Measurements from ENCODE around the gene USP17L30. TPM values are rescaled to one million over a fixed set of nuclear protein-coding genes. Genes with fewer than 3 reads are reported as not detected.
"Not testable (repeated sequence)": the region's sequence is repeated elsewhere in the genome, so short reads cannot be mapped to it uniquely, and the experiment has no call there.

The USP17L30 gene
- total and polyA plus RNA-seq, 11 donors, result not detected

GRCh38 chr4:9379881-9380280, 17.0 kb downstream of the USP17L30 start:
- H3K27me3 ChIP-seq; H3K4me3 ChIP-seq; H3K27ac ChIP-seq; H3K4me1 ChIP-seq; DNase-seq; ATAC-seq; H3K36me3 ChIP-seq; H3K9me3 ChIP-seq; intact Hi-C loops (cut with DNase I): not testable (repeated sequence)
- WGBS, 4 donors, result 26 to 50% (median 46%) methylated on average over 1 of the region's 1 CpG

- H3K27me3 ChIP-seq; intact Hi-C loops (cut with DNase I); H3K4me1 ChIP-seq; H3K36me3 ChIP-seq; ATAC-seq; H3K9me3 ChIP-seq; H3K27ac ChIP-seq: not testable (repeated sequence)
- WGBS, 4 donors, result 21 to 31% (median 27%) methylated on average over 5 to 36 of the region's 36 CpGs
- peak overlapping the region; percentile 20 to 65 (median 48) for H3K4me3 ChIP-seq
- peak; percentile 37 to 74 (median 58) for TF ChIP-seq CTCF (IDR thresholded peaks at IDR 0.05)
- peak; percentile 12 to 60 (median 25) for DNase-seq
Measured at GRCh38 chr4:9381012-9381534, 18.1 kb downstream of the USP17L30 start.

GRCh38 chr4:9384126-9384525, 21.2 kb downstream of the USP17L30 start:
- no peak for ATAC-seq
- Histone ChIP-seq H3K27me3 (peaks cover 0 to 2% (median 0%) of the 10 kb centered on the region in 9 donors), H3K4me3 (no peak overlapping the region), H3K27ac (no peak overlapping the region), H3K9me3 (no peaks in the 10 kb centered on the region), H3K36me3 (no peaks in the 10 kb centered on the region), H3K4me1 (no peaks in the 10 kb centered on the region)
- TF ChIP-seq POLR2A (IDR thresholded peaks at IDR 0.05) (no peak), CTCF (IDR thresholded peaks at IDR 0.05) (no peak)
- DNase-seq, result no peak
- 76 to 85% (median 82%) methylated on average over 1 of the region's 1 CpG for WGBS, 4 donors
- intact Hi-C loops (cut with DNase I), result no loop called here

GRCh38 chr4:9389001-9389400, 26.1 kb downstream of the USP17L30 start:
- H3K27ac ChIP-seq; H3K4me3 ChIP-seq; ATAC-seq; H3K4me1 ChIP-seq; H3K36me3 ChIP-seq; H3K9me3 ChIP-seq; intact Hi-C loops (cut with DNase I); DNase-seq; H3K27me3 ChIP-seq: not testable (repeated sequence)
- 56 to 61% (median 57%) methylated on average over 2 of the region's 2 CpGs for WGBS, 4 donors

GRCh38 chr4:9405774-9406173, 42.8 kb downstream of the USP17L30 start:
- not testable (repeated sequence) for DNase-seq, ATAC-seq

GRCh38 chr4:9406491-9406890, 43.6 kb downstream of the USP17L30 start:
- ATAC-seq; H3K4me1 ChIP-seq; H3K27me3 ChIP-seq; H3K36me3 ChIP-seq; intact Hi-C loops (cut with DNase I); H3K27ac ChIP-seq; H3K4me3 ChIP-seq; H3K9me3 ChIP-seq; DNase-seq: not testable (repeated sequence)
- 61 to 86% (median 72%) methylated on average over 1 to 3 of the region's 3 CpGs for WGBS, 4 donors

More at GRCh38 chr4:9405774-9406173, 42.8 kb downstream of the USP17L30 start:
- H3K9me3 ChIP-seq; H3K4me1 ChIP-seq; intact Hi-C loops (cut with DNase I); H3K36me3 ChIP-seq; H3K4me3 ChIP-seq; H3K27me3 ChIP-seq; H3K27ac ChIP-seq: not testable (repeated sequence)
- WGBS, 4 donors, result 48 to 55% (median 54%) methylated on average over 2 of the region's 2 CpGs
